Fibroblast of lung (primary cell): Measurements from ENCODE around the gene SDK1. TPM values are rescaled to one million over a fixed set of nuclear protein-coding genes. Genes with fewer than 3 reads are reported as not detected.

Source experiments
- DNase-seq, 2 donors: peaks; one replicate each; pipeline versions ENCODE4 v3.0.0 to v3.0.0-alpha.2; 2010; ENCODE audit warnings: low read depth in 2 of 2
- H2AFZ ChIP-seq: 2 replicates; pipeline ENCODE4 v1.5.1; 2012; ENCODE audit warnings: low read length, control low read depth, inconsistent platforms
- H3K27ac ChIP-seq: 2 replicates; pipeline ENCODE4 v1.5.1; 2011; ENCODE audit warnings: low read length, control low read depth; ENCODE audit not compliant: insufficient read depth
- H3K27me3 ChIP-seq: 2 replicates; pipeline ENCODE4 v1.5.1; 2011; ENCODE audit warnings: mild to moderate bottlenecking, low read length; ENCODE audit not compliant: control insufficient read depth, insufficient read depth
- H3K36me3 ChIP-seq: 2 replicates; pipeline ENCODE4 v1.5.1; 2011; ENCODE audit warnings: low read length; ENCODE audit not compliant: control insufficient read depth, insufficient read depth
- H3K4me1 ChIP-seq: 2 replicates; pipeline ENCODE4 v1.5.1; 2011; ENCODE audit warnings: low read length; ENCODE audit not compliant: control insufficient read depth, insufficient read depth; ENCODE audit errors: extremely low read depth
- H3K4me2 ChIP-seq: 2 replicates; pipeline ENCODE4 v1.5.1; 2011; ENCODE audit warnings: low read length, control low read depth; ENCODE audit not compliant: insufficient read depth; ENCODE audit errors: extremely low read depth
- H3K4me3 ChIP-seq, 4 experiments: fragments of 200-600 bp in 1 of 4; sonication (generic) in 1 of 4; replicated peaks in 1 of 4; 2 replicates each; pipeline ENCODE4 v1.5.1; 2011 to 2016; ENCODE audit warnings: low read length in 4 of 4, low read depth in 3 of 4, mild to moderate bottlenecking in 3 of 4, control low read depth in 2 of 4, inconsistent platforms in 1 of 4, mixed read lengths in 1 of 4; ENCODE audit not compliant: insufficient read depth in 1 of 4; ENCODE audit errors: control extremely low read depth in 1 of 4
- H3K79me2 ChIP-seq: 2 replicates; pipeline ENCODE4 v1.5.1; 2012; ENCODE audit warnings: mild to moderate bottlenecking, low read length, inconsistent platforms; ENCODE audit not compliant: control insufficient read depth, insufficient read depth
- H3K9ac ChIP-seq: 2 replicates; pipeline ENCODE4 v1.5.1; 2011; ENCODE audit warnings: mild to moderate bottlenecking, low read length, control low read depth; ENCODE audit not compliant: insufficient read depth
- H3K9me3 ChIP-seq: 2 replicates; pipeline ENCODE4 v1.5.1; 2012; ENCODE audit warnings: low read depth, low read length; ENCODE audit not compliant: control insufficient read depth, insufficient read depth
- H4K20me1 ChIP-seq: 2 replicates; pipeline ENCODE4 v1.5.1; 2011; ENCODE audit warnings: low read length; ENCODE audit not compliant: control insufficient read depth, insufficient read depth; ENCODE audit errors: extremely low read depth
- CTCF ChIP-seq, 2 donors: IDR thresholded peaks in 1 of 2; conservative IDR thresholded peaks in 1 of 2; 1 replicate in 1 of 2; 2 replicates in 1 of 2; pipeline ENCODE4 v1.5.1; 2011 to 2012; ENCODE audit warnings: low read length in 2 of 2, control low read depth in 1 of 2, inconsistent platforms in 1 of 2, low read depth in 1 of 2, mild to moderate bottlenecking in 1 of 2
- EZH2 ChIP-seq: IDR thresholded peaks from 2 replicates; pipeline ENCODE4 v1.5.1; 2012; ENCODE audit warnings: low read length, control low read depth, mild to moderate bottlenecking; ENCODE audit errors: missing control alignments
- polyA plus RNA-seq, 2 donors: library from polyadenylated mRNA; depleted of rRNA in 1 of 2; stranded (reverse) in 1 of 2; unstranded in 1 of 2; fragments of >200 nt; gene quantifications; 2 replicates each; pipeline ENCODE4 v1.2.1, GENCODE V29; 2011 to 2012; ENCODE audit warnings: missing spikeins in 1 of 2
- total RNA-seq: library from RNA; depleted of rRNA; stranded (reverse); fragments of >200 nt; gene quantifications from 2 replicates; pipeline ENCODE4 v1.2.1, GENCODE V29; 2014

Gene SDK1
- total and polyA plus RNA-seq, 2 donors (not counting 1 experiment from before 2014, with no cell fraction given): 1.0 to 8.6 TPM

- no peaks in the 10 kb centered on the region for H3K4me1 ChIP-seq
- no peak overlapping the region for H3K4me2 ChIP-seq
- no peaks in the 10 kb centered on the region for H3K27me3 ChIP-seq
- TF ChIP-seq EZH2 (no peak), CTCF (conservative IDR thresholded peaks at IDR 0.05 in 1 of 2, IDR thresholded peaks at IDR 0.05 in 1 of 2; ENCODE audit: low read depth in 1 of 2, low read length in 2 of 2) (no peak)
- H3K4me3 ChIP-seq: no peak overlapping the region
- H3K9me3 ChIP-seq: no peaks in the 10 kb centered on the region
- H3K27ac ChIP-seq: no peak overlapping the region
- no peaks in the 10 kb centered on the region for H3K36me3 ChIP-seq
- no peaks in the 10 kb centered on the region for H3K79me2 ChIP-seq
- H2AFZ ChIP-seq: no peak overlapping the region
- no peak overlapping the region for H3K9ac ChIP-seq
- no peak for DNase-seq
- no peaks in the 10 kb centered on the region for H4K20me1 ChIP-seq
Measured at GRCh38 chr7:3790803-3791202, 489.8 kb downstream of the SDK1 start.

- no peaks in the 10 kb centered on the region for H3K9me3 ChIP-seq
- no peaks in the 10 kb centered on the region for H3K4me1 ChIP-seq
- no peaks in the 10 kb centered on the region for H3K27me3 ChIP-seq
- H2AFZ ChIP-seq: no peak overlapping the region
- H3K27ac ChIP-seq: no peak overlapping the region
- H4K20me1 ChIP-seq: no peaks in the 10 kb centered on the region
- no peaks in the 10 kb centered on the region for H3K79me2 ChIP-seq
- no peak for DNase-seq
- H3K9ac ChIP-seq: no peak overlapping the region
- H3K4me3 ChIP-seq: no peak overlapping the region
- TF ChIP-seq EZH2 (no peak), CTCF (conservative IDR thresholded peaks at IDR 0.05 in 1 of 2, IDR thresholded peaks at IDR 0.05 in 1 of 2; ENCODE audit: low read depth in 1 of 2, low read length in 2 of 2) (no peak)
- no peaks in the 10 kb centered on the region for H3K36me3 ChIP-seq
- H3K4me2 ChIP-seq: no peak overlapping the region
Measured at GRCh38 chr7:3791327-3791726, 490.3 kb downstream of the SDK1 start.

GRCh38 chr7:3795141-3795540 lies 494.1 kb downstream of the SDK1 start:
- Histone ChIP-seq H3K27me3 (no peaks in the 10 kb centered on the region), H3K79me2 (no peaks in the 10 kb centered on the region), H4K20me1 (no peaks in the 10 kb centered on the region), H2AFZ (no peak overlapping the region), H3K27ac (no peak overlapping the region), H3K4me1 (no peaks in the 10 kb centered on the region), H3K36me3 (no peaks in the 10 kb centered on the region), H3K9me3 (no peaks in the 10 kb centered on the region), H3K4me2 (no peak overlapping the region), H3K4me3 (no peak overlapping the region), H3K9ac (no peak overlapping the region)
- no peak for TF ChIP-seq CTCF (conservative IDR thresholded peaks at IDR 0.05 in 1 of 2, IDR thresholded peaks at IDR 0.05 in 1 of 2; ENCODE audit: low read depth in 1 of 2, low read length in 2 of 2)
- no peak for TF ChIP-seq EZH2
- no peak for DNase-seq
